Glomerular endothelial cell (primary cell): ENCODE results near the gene CHKA. TPM values are rescaled to one million over a fixed set of nuclear protein-coding genes. Genes with fewer than 3 reads are reported as not detected.

Experiments used
- DNase-seq: peaks from one replicate; pipeline ENCODE4 v3.0.0-alpha.2; 2011; ENCODE audit warnings: low read depth, low spot score; ENCODE audit errors: extremely low read depth
- total RNA-seq: library from RNA; depleted of rRNA; stranded (reverse); fragments of >200 nt; gene quantifications from 2 replicates; pipeline ENCODE4 v1.2.3, GENCODE V29; 2015

CHKA gene
- total RNA-seq, 1 donor from 2014 or later: 45.6 TPM

- DNase-seq: no peak
These were observed 43.3 kb downstream of the CHKA start for GRCh38 chr11:68077617-68078582.

DNA sequence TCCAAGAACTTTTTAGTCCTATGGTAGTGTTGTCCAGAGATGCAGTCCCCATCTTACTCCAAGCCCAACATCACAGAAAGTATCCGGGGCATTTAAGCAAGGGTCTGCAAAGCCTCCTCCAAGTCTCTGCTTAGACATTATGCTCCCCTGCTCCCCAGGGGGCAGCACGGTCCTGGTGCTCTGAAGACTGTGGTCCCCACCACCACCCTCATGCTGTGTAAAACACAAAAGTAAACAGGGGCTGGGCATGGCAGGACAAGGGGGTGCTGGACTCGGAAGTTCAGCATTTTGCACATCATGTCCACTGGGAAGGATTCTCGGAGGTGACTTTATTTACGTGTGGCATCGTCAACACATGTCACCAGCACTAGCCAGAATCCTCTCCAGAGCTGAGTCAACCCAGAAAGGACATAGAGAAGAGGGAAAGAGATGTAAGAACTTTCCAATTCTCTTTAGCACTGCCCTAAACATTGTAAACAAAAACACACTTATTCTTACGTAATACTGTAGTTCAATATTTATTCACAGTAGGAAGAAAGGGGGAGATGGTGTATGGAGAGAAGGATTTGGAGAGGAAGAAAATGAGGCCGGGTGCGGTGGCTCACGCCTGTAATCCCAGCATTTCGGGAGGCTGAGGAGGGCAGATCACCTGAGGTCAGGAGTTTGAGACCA, 44.7 kb downstream of the CHKA start:
- DNase-seq: no peak

- no peak for DNase-seq
These were observed 46.4 kb downstream of the CHKA start for GRCh38 chr11:68074584-68075352.

DNA sequence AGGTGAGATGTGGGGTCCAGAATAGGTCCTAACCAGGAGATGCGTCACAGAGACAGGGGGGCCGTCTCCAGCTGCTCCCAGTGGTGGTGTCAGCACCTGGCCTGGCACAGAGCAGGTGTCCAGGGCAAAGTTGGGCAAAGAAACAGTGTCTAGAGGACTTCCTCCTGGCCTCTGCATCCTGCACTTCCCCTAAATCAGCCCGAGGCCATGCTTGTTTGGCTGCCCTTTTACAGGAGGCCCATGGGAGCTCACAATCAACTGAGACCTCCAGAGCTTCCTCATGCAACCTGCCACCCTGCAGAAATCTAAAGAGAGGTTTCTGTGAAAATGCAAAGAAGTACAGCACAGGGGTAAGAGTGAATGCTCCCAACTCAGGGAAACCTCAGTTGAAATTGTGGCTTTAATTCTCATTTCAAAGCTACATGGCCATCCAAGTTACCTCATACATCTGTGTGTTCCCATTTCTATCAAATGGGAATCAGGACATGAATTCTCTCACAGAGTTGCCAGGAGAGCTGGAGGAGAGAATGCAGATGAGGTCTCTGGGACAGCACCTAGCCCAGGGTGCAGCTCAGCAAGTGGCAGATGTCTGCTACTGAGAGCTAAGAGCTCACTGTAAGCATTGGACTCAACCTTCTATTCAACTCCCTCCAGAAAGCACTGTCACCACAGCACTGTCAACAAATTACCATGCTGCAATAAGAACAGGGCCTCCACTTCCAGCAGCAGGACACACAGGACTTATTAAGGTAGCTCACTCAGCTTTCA, 49.7 kb downstream of the CHKA start:
- no peak for DNase-seq

DNA sequence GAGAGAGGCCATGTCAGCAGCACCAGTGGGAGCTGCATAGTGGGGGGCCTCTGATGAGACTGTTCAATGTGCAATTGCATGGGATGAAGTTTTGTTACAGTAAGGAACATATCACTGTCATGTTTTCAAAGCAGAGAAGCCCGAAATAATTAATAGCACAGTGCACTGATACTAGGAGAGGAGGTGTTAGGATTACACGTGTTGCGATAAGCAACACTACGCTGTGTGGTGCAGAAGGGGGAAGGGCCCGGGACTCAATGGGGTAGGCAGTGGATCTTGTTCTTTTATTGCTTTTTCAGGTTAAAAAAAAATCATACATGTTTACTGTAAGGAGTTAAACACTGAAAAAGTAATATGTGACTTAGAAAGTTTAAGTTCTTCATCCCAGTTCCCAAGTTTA, 53.2 kb downstream of the CHKA start:
- no peak for DNase-seq

DNA sequence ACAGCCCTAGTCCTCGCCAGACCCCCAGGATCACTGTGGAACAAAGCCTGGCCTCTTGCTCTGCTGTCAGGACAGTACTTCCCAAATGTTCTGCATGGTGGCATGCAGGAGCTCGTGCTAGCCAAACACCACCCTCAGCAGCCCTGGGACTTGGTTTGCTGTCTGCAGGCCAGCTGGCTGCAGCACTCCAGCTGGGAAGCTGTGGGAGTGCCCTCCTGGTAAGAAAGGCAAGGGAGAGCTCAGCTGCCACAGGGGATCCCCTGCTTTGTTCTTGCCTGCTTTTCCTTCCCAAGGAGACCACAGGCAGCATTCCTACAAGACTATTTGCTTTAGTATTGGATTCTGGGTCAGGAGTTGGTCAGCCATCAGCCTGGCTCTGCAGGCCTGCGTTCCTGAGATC, 54.4 kb downstream of the CHKA start:
- no peak for DNase-seq

- no peak for DNase-seq
These were observed 55.3 kb downstream of the CHKA start for GRCh38 chr11:68065841-68066240.

GRCh38 chr11:68064926-68065325, 56.3 kb downstream of the CHKA start:
- no peak for DNase-seq

DNA sequence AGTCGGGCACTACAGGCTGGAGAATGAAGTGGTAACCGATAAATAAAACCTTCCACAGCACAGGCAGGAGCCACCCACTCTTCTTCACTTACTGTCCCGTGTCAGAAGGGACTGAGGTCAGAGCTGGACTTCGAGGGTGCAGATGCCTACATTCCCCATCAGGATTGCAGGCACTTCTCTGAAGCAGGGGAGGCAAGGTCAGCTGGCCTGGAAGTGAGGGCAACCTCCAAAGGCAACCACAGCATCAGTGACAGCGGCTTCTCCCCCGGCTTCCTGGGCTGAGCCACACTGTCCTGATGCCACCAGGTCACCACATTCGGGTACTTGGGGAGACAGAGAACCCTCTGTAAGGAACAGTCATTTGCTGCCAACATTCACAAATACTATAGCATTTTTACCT, 59.7 kb downstream of the CHKA start:
- no peak for DNase-seq

GRCh38 chr11:68057807-68058206, 63.4 kb downstream of the CHKA start:
- DNase-seq: no peak

DNA sequence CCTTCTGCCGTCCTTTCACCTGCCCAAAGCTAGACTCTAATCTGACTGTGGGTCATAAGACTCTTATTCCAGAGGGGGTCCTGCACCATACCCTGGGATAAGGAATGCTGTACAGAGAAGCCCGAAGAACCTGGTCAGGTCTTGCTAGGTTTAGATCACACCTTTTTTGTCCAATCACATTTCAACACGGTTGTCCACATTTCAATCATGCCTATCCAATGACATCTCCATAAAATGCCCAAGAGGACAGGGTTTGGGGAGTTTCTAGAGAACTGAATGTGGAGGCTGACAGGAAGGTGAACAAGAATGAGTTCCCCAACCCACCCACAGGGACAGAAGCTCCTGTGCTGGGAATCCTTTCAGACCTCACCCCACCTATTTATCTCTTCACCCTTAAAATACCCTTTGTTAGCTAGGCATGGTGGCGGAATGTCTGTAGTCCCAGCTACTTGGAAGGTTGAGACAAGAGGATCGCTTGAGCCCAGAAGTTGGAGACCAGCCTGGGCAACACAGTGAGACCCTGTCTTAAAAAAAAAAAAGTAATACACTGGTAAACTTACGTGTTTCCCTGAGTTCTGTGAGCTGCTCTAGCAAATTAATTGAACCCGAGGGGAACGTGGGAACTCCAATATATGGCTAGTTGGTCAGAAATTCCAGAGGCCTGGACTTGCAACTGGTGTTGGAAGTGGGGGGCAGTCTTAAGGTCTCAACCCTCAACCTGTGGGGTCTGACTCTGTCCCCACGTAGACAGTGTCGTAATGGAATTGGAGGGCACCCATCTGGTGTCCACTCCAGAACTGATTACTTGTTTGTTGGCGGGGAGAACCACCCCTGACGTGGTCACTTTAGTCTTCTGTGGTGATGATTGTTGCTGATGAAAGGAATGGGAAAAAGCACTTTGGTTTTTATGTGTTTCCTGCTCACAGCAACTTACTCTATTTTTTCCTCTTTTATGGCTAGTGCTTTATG, 64.6 kb downstream of the CHKA start:
- no peak for DNase-seq

GRCh38 chr11:68053981-68054812, 67.0 kb downstream of the CHKA start:
- DNase-seq: no peak

DNA sequence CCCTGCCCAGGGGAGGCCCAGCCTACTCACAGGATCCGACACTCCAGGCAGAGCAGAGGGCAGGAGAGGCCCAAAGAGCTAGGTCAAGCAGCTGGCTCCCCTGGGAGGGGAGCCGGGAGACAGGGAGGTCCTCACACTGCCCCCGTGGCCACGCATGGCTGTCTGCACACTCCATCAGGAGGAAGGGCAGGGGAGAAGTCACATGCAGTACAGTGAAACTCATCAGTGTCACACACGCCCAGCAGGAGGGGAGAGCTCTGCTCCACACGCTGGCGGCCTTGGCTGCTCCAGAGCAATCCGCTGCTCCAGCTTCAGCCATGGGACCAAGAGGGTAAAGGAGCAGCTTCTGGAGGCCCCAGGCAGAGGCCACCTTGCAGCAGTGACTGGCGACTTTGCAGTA, 68.1 kb downstream of the CHKA start:
- DNase-seq: no peak

DNA sequence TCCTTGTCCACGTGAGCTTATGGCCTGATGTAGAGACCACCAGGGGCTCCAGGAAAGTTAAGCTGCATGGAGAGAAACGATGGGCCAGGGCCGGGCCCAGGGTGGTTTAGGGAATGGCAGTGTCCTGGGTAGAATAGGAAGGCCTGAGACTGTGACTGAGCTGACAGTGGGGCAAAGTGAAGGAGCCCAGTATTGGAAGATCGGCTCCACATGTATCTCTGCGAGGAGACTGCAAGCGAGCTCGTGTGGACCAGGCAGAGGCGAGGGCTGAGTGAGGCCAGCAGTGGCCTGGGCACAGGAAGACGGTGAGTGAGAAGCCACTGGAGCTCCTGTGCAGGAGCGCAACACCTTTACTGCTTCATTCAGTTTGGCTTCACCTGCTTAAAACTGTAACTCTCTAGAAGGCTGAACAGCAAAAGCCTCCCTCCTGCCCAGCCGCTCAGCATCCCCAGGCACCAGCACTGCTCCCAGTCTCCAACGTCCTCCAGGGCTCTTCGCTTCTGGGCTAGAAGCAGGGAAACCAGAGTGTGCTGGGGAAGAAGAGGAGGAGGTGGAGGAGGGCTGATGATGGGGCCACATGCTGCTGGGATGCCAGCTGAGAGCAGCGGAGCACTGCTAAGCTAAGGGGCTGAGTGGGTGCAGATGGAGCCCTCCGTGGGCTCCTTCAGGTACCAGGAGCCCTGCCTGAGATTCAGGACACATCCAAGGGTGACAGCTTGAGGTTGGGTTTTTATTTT, 68.9 kb downstream of the CHKA start:
- DNase-seq: no peak

GRCh38 chr11:68051191-68052136, 69.7 kb downstream of the CHKA start:
- DNase-seq: no peak

DNA sequence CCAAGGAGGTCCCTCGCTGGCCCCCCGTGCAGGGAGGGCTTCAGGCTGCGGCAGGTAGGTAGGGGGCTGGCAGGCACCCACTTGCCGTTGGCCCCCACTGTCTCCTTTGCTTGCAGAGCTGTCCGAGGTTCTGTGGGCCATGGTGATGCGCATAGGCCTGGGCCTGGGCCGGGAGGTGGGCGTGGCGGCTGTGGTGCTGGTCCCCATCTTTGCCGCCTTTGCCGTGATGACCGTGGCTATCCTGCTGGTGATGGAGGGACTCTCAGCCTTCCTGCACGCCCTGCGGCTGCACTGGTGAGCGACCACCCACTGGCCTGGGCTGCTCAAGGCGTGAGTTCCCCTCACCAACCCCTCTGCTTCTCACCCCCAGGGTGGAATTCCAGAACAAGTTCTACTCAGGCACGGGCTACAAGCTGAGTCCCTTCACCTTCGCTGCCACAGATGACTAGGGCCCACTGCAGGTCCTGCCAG, 70.8 kb downstream of the CHKA start:
- DNase-seq: no peak
